Activated T-helper 9 cell treated with anti-CD3 and anti-CD28 coated beads, Interleukin-2, amount 50 U/mL, for 16 hours (primary cell): Measurements from ENCODE around the gene MRPL55.
"Not testable (repeated sequence)": the region's sequence is repeated elsewhere in the genome, so short reads cannot be mapped to it uniquely, and the experiment has no call there.

Experiments
- DNase-seq: peaks from one replicate; pipeline ENCODE4 v3.0.0-alpha.2; 2020; ENCODE audit warnings: low read depth

MRPL55 gene

DNA sequence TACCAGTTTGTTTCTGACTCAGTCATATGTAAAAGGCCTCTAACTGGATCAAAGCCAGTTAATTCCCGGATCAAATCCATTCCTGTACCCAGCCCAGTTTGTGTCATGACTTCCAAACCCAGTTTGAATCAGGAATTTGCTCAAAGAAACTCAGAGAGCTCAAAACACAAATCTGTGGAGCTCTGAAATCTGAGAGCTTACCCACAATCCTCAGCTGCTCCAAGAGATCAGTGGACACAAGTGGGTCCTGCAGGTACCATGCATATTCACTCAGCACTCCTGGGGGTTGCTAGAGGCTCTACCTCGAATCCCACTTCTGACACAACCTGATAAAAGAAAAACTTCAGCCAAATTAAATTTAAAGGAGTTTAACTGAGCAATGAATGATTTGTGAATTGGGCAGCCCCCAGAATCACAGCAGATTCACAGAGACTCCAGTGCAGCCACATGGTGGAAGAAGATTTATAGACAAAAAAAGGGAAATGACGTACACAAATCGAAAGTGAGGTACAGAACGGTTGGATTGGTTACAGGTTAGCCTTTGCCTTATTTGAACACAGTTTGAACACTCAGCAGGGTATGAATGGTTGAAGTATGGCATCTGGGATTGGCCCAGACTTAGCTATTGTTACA lies 11.9 kb upstream of the MRPL55 start:
- DNase-seq, result no peak

DNA sequence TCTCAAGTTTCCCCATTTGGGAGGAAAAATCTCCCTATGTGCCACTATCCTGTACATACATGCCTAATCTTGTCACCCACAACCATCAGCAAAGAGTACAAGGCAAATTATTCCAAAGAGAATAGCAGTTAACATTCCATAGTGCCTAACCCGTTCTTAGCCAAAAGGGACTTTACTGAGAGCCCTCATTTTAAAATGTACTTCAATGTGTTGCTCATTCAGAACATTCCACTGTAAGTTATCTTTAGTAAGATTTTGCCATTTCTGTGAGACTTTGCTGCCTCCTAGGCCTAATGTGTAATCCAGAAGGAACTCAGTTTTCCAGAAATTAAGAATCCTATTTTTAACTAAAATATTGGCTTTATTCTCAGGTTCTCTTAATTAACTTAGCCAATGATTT lies 11.3 kb upstream of the MRPL55 start:
- DNase-seq, result no peak

DNA sequence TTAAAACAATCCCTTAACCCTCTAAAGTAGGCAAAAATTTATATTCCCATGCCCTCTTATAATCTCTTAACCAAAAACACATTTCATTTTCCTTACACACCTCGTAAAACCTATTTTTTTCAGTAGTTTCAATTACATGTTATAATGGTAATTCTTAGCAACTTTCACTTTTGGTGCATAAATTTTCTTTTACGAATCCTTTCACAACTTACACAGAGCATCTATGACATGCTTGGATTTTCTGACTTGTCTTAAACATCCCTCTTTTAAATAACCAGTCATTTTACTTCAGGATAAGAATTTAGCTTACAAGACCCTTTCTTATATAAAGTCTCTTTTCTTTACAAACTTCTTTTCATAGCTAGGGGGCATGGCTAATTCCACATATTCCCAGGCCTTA lies 8.9 kb upstream of the MRPL55 start:
- no peak for DNase-seq

DNA sequence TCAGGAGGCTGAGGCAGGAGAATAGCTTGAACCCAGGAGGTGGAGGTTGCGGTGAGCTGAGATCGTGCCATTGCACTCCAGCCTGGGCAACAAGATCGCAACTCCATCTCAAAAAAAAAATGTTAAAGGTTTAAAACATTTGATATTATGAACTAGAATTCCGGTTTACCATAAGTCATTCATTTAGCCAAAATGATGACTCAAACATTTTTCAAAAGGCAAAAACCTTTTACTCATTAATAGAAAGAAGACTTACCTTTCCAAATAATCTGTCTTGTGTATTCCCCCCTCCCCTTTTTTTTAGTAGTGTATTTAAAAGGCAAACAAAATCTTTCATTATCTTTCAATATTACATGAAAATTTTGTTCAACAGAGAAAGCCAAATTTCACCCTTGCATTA lies 8.2 kb upstream of the MRPL55 start:
- no peak for DNase-seq

DNA sequence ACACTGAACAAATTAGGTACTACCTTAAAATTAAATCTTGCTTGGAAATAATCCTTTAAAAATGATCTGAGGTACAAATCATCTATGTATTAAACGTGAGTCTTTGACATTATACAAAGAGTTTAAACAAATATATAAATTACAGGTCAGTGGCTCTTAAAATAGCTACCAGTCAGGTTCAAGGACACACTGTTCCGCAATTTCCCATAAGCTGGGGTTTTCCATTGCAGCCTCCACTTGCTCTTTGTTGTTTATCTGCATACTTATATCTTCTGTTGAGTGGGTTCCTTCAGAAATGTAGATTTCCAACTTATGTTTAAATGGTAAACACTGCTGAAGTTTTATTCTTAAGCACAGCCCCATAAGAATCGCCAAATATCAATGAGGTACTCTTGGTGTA lies 5.7 kb upstream of the MRPL55 start:
- no peak for DNase-seq

DNA sequence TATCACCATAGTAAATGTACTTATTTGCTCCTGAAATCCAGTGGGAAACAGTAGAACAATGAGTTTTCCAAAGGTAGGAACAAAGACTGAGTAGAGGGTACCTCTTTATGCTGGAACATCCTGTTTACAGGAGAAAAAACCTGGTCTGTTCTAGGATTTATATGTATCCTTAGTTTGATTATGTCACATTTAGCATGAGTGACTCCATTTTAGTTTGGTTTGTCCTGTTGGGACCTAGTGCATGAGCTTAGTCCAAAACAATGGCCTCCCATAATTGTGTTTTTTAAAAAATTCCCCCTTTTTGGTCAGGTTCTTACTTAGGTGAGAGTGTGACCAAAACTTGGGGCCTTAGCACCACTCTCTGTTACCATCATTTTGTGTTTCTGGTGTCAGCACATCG lies 3.5 kb upstream of the MRPL55 start:
- no peak for DNase-seq

DNA sequence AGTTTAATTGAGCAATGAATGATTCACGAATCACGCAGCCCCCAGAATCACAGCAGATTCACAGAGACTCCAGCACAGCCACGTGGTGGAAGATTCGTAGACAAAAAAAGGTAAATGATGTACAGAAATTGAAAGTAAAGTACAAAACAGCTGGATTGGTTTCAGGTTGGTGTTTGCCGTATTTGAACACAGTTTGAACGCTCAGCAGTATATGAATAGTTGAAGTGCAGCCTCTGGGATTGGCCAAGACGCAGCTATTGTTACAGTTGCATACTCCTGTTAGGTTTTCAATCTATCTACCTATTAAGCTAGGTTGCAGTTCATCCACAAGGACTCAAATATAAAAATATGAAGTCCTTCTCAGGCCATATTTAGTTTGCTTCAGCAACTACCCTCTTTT lies 3.1 kb upstream of the MRPL55 start:
- DNase-seq, result no peak

DNA sequence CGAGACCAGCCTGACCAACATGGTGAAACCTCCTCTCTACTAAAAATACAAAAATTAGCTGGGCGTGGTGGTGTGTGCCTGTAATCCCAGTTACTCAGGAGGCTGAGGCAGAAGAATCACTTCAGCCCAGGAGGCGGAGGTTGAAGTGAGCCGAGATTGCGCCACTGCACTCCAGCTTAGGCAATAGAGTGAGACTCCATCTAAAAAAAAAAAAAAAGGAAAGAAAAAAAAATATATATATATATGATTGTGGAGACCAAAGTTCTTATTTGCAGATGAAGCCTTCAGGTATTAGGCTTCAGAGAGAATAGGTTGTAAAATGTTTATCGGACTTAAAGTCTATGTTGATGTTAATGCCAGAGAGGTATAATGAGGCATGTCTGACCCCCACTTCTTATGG lies 2.2 kb upstream of the MRPL55 start:
- not testable (repeated sequence) for DNase-seq

DNA sequence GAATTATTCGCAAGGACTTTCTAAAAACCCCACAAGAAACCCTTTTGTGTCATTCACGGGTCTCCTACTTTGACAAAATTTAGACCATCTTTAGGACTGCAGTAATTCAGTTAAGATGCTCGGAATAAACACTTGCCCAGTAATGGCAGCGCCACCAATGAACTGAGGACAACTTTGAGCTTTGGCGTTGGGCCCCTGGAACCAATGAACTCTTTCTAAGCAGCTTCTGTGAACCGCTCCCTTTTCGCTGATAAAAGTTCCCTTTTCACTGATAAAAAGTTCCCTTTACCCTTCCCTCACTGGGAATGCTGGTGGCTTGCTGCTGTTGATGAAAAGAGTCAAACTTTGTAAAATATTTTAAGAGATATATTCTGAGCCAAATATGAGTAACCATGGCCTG lies 1.5 kb upstream of the MRPL55 start:
- no peak for DNase-seq

DNA sequence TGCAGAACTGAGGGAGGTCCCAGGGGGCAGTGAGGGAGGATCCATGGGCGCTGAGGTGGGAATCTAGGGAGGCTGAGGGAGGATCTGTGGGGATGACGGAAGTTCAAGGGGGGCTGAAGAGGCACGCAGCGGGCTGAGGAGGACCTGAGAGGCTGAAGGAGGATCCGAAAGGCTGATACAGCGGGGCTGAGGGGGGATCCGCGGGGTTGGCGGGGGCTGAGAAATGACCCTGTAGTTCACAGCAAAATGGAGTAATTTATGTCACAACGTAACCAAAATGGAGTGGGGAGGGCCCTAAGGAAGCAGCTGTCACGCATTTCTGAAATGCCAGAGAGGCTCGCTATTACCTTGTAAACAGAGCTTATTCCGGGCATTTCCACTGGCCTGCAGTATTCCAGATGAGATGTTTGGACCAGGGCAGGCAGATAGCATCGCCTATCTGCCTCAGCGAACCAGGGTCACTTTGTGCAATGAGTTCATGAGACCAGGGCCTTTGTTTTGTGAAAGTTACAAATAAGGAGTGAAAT lies 926 bp upstream of the MRPL55 start:
- DNase-seq, result no peak

DNA sequence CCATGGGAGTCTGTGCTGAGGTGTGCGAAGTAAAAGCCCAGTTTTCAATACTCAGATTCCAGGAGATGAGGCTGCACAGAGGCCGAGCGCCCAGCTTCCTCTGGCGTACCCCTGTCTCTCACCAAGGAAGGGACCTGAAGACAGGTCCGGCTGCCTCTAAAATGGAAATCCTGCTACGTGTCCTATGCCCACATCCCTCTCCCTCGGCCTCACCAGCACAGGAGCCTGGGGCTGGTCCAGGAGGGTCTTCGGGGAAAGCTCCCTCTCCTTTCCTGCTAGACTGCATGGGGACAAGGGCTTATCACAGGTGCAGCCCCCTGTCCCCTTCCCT lies 392 bp downstream of the MRPL55 start:
- no peak for DNase-seq

DNA sequence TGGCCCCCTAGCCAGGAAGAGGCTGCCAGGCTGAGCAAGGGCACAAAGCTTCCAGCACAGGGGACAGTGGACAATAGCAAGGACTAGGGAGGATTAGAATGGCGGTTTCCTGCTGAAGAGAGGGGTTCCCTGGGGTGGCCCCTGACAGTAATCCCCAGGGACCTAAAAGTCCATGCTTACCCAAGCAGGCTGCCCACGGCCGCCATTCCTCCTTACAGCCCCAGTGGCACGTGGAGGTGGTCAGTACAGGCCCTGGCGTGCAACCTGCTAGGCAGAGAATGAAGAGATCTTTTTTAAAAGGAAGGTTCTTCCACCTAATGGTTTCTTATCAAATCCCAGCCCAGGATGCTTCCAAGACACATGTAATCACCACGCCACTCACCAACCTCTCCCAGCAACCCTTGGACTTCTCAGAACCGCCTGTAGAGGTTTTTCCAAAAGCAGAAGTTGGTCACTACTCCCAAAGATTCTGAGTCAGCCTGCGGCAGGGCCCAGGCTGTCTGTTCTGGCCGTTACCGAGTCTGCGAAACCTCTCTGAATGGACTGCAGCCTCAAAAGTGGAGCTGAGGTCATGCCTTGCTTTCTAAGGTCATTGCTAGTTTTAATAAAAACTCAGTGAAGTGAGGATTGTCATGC lies 926 bp downstream of the MRPL55 start:
- DNase-seq, result no peak

DNA sequence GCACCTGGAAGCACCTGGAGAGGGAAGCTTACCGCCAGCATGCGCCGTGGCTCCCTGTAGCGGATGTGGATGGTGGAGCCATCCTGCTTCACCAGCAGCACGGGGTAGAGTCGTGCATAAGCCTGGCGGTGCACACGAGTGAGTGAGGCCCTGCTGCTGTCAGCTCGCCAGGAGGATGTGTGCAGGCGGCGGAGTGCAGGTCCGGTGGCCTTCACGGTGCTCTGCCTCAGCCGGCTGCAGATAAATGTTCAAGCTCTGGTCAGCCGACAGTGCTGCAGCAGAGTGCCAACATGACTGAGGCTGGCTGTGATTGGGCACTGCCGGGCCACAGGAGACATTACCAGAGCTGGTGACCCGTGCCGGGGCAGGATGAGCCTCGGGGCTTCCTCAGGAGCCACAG lies 1.5 kb downstream of the MRPL55 start:
- no peak for DNase-seq

DNA sequence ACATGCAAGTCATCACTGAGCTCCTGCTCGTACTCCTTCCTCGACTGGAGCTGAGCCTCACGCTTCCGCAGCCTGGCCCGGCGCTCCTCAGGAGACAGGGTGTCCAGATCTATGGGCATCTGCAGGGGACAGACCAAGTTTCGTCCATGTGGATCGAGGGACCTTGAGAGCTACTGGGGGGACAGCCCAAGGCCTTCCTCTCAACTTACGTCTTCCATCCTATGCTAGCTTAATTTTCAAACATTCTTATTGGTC lies 2.4 kb downstream of the MRPL55 start:
- DNase-seq, result no peak

DNA sequence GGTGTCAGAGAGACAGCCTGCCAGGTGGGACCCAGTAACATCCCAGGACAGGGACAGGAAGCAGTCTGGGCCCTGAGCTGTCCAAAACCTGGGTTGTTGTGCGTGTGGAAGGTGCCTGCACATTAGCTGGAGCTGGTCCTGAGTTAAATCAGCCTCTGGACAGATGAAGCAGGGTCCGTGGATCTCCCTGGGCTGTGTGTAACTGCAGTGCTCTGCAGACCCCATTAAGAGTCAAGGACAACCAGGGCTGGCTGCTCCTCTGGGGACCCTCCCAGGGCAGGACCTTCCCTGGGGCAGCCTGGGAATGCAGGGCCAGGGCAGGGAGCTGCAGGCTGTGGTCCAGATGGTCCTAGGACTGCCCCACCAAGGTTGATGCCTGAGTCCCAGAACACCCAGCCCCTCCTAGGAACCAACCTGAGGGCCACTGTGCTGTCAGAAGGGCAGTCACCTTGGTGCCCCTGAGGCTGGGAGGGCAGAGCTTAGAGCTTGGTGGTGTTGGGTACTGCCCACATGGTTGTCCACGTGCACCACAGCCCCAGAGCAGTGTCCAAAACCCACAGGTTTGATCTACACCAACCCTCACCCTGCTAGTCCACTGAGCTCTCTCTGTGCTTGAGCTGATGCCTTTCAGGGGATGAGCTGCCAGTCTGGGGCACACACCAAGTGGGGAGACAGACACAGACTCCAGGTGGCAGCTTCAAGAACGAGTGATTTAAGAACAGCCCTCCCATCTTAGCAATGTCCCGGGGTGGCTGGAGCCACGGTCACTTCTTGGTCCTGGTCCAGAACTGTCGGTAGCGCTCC lies 2.9 kb downstream of the MRPL55 start:
- no peak for DNase-seq

DNA sequence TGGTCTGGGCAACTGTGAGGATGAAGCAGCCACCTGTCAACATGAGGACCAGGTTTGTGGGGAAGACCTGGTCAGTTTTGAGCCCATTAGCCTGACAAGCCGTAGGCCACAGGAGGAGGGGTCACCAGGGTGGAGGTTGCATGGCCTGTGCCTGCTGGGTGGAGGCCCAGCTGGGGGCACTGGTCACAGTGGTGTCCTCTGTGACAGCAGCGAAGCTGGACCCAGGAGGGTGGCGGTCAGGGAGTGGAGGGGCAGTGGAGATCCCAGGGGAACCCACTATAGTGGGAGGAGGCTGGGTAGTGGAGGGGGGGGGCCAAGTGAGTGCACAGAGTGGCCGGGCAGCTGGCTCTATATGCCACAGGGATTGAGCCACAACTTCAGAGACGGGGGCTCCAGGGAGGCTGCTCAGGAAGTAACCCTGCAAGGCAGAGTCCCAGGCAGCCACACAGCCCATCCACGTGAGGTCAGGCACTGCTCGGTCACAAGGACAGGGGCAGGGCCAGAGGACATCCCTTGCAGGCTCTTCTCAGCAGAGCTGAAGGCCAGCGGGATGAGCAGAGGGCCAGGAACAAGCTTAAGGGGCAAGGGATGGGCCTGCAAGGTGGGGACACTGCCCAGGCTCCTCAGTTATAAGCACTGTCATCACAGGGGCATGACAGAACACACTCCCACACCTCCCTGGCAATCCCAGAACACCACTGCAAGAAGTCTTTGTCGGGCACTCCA lies 3.7 kb downstream of the MRPL55 start:
- DNase-seq, result no peak

DNA sequence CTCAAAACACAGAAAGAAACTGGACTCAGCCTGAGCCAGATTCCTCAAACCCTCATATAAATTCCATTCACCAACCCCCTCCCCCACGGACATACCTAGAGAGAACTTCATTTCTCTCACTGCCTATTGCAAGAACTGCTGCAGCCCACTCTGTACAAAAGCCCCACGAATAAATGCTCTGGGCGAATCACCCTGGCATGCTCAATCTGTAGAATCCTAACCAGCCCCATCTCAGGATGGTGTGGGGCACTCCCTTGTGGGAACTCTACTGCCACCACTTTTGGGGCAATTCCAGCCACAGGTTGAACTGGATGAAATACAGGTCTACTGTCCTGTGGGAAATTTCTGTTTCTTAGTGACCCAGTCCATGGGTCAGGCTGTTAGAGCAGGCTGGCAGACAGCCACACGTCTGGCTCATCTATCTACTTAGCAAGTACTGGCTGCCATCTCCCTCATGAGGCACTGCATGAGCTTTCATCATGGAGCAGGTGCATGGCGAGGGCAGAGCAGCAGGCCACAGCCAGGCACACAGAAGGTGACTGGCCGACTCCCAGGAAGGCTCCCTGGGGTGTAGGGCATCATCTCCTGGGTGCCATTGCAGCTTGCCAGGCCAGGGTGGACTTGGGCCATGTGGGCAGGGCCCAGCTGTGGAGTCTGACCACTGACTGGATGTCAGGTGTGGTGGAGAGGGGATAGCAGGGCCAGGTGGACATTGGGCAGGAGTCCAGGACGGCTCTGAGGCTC lies 4.4 kb downstream of the MRPL55 start:
- DNase-seq, result no peak

DNA sequence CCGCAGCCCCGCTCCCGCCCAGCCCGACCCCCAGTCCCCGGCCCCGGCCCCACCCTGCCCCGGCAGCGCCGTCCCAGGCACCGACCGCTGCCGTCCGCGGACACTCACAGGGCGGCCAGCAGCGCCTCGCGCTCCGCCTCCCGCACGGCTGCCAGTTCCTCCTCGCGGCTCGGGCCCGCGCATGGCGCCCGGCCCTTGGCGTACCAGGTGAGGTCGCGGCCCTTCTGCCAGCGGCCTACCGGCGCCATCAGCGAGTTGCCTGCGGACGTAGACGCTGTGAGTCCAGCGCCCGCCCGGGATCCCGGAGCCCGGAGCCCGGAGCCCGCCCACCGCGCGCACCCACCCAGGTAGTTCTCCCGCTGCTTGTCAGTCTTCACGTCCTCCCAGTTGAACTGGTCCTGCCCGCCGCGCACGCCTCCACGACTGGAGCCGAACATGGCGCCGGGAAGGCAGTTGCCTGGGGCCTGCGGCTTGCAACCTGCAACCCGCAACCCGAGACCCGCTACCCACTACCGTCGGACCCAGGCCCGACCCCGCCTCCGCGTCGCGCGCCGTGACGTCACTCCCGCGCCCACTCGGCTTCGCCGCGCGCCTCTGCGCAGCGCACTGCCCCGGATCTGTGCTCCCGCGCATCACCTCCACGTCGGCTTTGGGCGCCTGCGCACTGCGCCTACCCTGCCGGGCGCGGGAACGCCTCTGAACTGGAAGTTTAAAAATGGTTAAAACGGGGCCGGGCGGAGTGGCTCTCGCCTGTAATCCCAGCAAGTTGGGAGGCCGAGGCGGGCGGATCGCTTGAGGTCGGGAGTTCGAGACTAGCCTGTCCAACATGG lies 6.1 kb downstream of the MRPL55 start, which contains the start of gene C1orf35:
C1orf35 (minus strand) TSS at position 535 of the 830 bp plus-strand sequence; CDS start at position 437, 98 bp downstream.
- DNase-seq, result peak; percentile 91

DNA sequence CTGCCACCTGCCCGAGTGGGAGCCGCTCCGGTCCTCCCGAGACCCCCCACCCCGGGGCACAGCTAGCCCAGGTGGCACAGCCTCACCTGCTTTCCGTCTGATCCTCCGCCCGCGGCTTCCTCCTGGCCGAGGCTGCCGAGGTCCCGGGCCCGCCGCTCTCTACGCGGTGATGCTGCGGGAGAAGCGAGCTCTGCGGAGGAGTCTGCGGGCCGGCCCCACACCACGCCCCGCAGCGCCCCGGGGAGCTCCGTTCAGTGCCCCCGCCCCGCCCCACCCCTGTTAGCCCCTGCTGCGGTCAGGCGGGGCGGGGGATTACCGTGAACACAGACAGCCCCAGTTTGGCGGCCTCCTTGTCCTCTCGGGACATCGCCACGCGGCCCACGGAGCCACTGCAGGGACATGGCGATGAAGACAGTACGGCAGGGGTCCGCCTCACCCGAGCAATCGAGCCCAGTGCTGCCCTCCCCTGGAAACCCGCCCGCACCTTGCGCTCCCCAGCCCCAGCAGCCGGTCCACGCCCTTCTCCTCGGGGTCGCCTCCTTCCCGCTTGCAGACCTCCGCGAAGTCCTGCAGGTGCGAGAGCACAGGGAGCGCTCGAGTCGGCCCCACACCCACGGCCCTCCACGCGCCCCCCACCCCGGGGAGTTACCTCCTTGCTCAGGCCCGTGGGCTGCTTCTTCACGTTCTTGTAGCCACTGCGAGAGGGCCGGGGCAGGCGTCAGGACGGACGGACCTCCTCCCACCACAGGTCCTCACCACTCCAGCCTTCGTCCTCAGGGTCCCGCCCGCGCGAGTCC lies 6.9 kb downstream of the MRPL55 start:
- DNase-seq, result peak; percentile 52

DNA sequence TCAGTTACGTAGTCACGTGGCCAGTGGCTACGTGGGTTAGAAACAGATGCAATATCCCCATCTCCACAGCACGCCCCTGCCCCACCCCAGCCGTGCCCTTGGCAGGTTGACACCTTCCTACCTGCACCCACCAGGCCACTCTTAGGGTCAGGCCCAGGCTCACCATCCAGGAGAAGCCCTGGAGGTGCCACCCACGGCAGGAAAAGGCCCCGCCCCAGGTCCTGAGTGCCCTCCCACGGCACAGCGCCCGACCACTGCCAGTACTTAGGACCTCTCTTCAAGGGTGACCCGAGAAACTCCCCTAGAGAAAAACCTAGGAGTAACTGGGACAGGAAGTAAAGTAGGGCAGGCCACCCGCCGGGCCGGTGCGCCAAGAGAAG lies 7.5 kb downstream of the MRPL55 start:
- DNase-seq, result no peak
